HT-29 (cell line): ENCODE measurements around the gene FOXP1. TPM values are rescaled to one million over a fixed set of nuclear protein-coding genes. Genes with fewer than 3 reads are reported as not detected.

ENCODE experiments used
- DNase-seq: peaks from one replicate; pipeline ENCODE4 v3.0.0-alpha.2; 2015; ENCODE audit warnings: low spot score
- total RNA-seq: library from RNA; depleted of rRNA; stranded (reverse); fragments of >200 nt; shearing (Covaris generic); gene quantifications from 2 replicates; pipeline ENCODE4 v1.2.3, GENCODE V29; 2014

The FOXP1 gene
- total RNA-seq, 1 experiment from 2014 or later = 31.0 TPM

- no peak for DNase-seq
Observed at GRCh38 chr3:71149959-71150954, 433.3 kb downstream of the FOXP1 start.

DNA sequence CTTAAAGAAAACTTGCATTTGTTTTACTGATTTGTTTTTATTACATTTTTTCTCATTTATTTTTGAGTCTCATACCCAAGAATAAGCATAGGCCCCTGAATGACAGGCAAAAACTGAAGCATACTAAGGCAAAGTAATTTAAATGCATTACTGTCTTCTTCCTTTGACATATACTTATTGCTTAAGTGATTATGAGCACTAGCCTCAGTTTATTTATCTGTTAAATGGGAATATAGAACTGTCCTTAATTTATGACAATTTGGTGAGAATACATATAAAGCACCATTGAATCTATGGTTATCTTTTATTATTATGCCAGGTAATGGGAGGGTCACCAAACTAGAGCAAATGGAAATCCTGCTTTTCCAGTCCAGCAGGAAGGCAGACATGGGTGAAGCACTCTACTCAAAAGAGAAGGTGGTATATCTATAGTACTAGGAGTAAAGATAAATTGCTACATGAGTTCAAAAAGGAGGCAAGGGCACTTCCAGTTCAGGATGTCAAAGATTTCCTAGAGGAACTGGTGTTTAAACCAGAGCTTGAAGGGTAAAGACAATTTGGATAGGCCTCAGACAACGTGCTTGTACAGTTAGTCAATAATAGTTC, 435.0 kb downstream of the FOXP1 start:
- peak; percentile 70 for DNase-seq

DNA sequence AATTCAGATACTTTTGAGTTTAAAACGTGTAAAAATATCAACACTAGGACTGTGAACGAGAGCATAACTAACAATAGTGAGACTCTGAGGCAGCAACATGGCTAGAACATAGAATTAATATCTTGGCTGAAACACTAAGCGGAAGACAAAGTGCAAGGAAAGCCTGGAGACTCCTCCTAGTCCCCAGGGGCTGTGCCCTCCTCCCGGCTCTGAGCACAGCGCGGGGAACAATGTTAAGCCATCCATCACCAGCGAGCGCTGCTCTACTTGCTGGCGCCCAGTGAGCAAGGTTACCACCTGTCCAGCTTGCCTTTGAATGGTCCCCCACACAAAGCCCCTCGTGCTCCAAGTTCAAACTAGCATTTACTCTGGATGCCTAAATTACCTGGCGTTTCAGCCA, 436.9 kb downstream of the FOXP1 start:
- no peak for DNase-seq

DNA sequence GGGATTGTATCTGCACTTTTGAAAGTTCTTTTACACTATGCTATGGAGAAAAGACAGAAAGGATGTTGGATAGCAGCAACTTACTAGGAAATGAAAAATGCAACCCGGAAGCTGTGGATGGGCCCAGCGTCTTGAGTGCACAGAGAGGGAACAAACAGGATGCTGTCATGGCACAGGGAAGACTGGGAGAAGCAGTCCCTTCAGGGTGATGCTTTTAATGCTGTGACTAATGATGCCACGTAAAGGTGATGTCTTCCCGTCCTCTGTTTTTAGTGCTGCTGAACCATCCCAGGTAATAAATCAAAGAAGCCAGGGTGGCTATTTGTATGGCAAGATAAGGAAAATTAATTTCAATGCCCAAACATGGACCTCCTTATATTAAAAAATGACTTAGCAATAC, 437.6 kb downstream of the FOXP1 start:
- no peak for DNase-seq

DNA sequence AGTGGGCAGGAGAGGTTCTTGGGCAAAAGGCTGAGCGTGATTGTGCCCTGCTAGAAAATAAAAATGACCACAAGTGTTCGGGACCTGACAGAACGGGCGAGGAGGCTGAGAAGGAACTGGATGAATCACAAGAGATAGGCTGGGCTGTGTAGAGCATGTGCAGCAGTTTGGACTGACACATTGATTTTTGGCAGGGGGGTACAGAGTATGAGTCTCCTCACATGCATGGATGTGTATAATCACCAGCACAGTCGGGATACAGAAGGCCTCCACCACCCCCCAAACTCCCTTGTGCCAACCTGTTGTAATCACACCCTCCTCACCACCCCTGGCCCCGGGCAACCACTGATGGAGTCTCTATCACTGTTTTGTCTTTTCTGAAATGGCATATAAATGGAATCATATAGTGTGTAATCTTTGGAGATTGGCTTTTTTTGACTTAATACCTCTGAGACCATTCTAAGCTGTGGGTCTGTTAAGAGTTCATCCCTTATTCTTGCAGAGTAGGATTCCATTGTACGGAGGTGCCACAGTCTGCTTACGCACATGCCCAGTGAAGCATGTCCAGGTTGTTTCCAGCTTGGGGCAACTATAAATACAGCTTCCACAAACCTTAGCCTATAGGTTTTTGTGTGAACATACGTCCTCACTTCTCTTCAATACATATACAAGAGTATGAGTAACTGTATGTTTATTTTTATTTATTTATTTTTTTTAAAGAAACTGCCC, 438.8 kb downstream of the FOXP1 start:
- no peak for DNase-seq

- DNase-seq = no peak
Observed at GRCh38 chr3:71143493-71143892, 440.0 kb downstream of the FOXP1 start.

DNA sequence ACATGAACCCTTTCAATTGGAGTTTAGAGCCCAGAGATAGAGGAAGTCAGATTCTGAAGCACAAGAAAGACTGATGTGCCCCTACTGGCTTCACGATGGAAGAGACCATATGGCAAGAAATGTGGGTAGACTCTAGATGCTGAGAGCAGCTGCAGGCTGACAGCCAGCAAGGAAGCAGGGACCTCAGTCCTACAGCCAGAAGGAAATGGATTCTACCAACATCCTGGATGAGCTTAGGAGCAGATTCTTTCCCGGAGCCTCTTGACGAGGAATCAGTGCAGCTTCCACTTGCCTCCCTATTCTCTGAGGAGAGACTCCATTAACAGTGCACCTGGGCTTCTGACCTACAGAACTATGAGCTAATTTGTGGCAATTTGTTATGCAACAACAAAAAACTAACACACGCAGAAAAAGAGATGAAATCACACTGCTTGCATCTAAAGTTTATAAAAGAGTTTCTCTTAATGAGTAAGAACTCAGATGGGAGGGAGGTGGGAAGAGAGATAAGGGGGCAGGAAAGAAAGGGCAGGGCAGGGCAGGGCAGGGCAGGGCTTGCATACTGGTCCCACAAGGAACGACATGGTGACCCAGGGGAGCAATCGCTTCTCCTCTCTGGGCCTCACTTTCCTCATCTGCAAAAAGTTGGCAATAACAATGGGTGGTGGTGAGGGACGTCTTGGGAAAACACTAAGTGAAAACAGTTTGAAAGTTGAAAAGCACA, 440.9 kb downstream of the FOXP1 start:
- DNase-seq = peak; percentile 62

DNA sequence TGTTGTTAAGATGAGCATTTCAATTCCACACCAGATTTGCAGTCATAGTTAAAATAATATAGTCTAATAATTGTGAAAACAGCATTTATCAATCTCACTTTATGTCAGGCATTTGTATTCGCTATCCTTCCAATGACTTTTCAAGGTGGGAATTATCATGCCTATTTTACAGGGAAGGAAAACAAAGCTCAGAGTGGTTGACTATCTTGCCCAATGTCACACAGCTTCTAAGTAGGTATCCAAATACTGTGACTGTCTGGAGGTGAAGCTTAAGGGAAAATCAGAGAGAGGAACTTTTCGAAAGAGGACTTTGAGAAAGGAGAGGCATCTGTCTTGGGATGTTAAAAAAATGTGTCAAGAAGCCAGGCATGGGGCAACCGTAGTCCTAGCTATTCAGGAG, 443.1 kb downstream of the FOXP1 start:
- DNase-seq = no peak

DNA sequence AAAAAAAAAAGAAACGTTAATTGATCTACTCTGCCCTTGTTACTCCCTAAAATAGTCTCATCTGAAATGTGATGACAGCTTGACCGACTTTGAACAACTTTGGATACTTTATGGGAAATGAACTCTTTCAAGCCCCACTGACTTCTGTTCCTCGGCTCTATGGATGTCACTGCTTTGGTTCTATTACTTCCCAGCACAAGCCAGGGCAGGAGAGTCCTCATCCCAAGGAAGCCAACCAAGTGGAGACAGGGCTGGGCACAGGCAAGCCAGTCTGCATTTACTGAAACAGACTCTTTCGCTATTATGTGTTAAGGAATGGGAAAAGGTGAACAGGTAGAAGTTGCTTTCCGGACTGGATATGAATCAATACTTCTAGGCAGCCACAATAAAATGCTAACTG, 444.0 kb downstream of the FOXP1 start:
- DNase-seq = no peak

DNA sequence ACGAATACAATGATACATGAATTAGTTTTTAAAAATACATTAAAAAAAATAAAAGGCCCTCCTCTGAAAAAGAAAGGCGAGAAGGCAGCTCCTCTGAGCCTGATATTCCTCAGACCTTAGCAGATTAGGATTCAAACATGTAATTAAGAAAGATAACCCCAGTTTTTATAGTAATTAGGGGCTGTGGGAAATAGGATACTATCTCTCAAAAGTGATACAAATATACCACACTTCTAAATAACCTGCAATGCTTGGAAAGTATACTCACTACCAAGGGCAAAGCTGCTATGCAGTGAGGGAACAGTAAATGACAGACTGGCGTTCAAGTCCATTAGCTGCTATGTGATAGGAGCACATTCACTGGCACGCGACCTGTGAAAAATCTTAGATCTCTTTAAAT, 445.1 kb downstream of the FOXP1 start:
- no peak for DNase-seq

GRCh38 chr3:71136276-71136675, 447.3 kb downstream of the FOXP1 start:
- DNase-seq = no peak

- no peak for DNase-seq
Observed at GRCh38 chr3:71135373-71136088, 448.0 kb downstream of the FOXP1 start.

DNA sequence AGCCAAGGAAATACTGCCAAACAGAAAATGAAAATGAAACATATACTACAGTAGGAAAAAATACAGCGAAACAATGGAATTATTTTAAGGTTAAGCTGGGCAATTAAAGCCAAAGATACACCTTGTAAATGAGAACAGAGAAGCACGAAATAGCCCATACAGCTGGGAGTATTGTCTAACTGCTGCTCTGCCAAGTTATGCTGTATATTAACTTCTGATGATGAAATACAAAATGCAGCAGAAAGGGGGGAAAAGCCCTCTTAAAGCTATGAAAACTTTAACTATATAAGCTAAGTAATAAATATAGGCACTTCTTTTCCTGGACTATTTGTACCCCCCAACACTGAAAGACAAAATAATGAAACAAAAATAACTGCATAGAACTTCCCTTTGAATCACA, 449.0 kb downstream of the FOXP1 start:
- no peak for DNase-seq

DNA sequence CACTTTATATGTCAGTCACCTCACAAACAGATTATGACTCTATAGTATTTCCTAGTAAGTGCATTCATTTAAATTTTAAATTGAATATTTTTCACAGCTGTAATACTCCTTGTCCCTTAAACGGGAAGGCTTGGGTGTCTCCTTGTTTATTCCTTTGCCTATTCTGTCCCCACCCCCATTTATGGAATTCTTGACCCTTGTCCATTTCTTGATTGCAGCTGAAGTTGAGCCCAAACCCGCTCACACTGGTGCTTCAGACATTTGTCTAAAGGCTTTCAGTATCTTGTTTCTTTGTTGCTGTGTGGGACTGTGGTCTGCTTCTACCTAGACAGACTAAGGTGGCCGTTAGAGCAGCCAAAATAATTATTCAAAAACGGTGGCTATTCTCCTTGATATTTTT, 449.7 kb downstream of the FOXP1 start:
- peak; percentile 45 for DNase-seq

DNA sequence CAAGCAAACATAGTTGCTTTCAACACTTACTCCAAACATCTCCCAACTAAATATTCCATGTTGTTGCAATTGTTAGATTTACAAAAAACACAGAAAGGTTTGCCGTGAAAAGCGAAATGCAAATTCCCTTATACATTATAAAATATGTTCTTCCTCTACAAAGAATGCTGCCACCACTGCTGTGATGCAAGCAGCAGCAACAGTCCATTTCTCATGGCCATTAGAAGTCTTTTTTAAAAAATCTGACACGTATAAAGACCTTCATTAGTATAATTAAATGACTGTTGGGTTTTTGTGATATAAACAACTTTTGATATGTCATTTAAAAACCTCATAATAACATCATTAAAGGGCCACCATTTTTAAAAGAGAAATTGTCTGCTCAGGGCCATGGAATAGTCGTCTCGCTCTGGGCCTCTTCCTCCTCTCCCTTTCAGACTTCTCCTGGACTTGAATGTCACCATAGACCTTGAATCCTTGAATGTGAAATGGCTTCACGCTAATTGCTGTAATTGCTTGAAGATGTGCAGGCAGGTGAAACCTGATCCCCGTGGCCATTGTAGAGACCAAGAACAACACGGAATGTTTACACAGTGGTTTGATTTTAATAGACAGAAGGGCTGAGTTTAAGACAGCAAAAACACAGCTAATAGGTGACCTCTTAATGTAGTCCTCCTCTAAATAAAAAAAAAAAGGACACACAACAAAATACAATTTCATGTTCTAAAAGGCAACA, 450.4 kb downstream of the FOXP1 start:
- peak; percentile 60 for DNase-seq

- peak; percentile 44 for DNase-seq
Observed at GRCh38 chr3:71131375-71132314, 451.9 kb downstream of the FOXP1 start.

DNA sequence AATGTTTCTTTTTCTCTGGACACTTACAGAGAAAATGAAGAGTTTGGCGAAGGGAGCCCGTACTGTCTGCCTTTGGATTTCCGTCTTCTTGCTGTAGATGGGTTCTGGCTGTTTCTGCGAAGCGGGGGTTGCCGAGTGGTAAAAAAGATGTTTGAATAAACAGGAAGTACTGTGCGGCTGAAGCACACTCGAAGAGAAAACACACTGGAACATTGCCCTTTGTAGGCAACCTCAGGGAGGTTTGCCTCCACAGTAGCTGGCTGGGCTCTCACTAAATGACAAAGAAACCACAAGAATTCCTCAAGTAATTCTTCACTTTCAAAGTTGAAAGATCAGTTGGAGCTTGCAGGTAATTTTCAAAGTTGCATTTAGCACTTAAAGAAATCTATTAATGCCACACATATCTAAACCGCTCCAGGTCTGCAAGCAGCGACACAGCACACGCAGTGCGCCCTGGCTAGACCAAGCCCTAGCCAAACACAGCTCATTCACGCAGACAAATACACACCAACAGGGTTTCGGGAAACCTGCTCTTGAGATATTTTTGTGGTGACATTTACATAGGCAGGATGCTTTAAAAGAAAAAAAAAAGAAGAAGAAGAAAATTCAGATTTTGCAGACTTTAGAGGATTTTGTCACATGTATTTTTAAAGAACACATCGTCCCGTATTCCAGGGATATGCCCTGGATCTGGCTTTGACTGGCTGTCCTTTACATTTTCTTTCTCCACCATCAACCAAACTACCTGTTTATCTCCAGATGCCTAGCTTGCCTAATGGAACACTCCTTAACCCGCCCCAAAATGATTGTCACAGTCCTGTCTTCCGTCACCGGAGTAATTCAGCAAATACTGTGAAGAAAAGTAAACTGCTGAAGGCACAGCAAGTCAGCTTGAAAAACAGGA, 452.8 kb downstream of the FOXP1 start:
- peak; percentile 81 for DNase-seq
